NCI-H748 treated with DMSO at 0.1 percent for 48 hours (cell line): ENCODE data around the gene GUCA2B.

Source experiments
- DNase-seq: peaks from one replicate; lab custom pipeline; 2025; lab: John Stamatoyannopoulos, UW

GUCA2B gene

GRCh38 chr1:42142894-42143675 lies 10.1 kb upstream of the GUCA2B start:
- DNase-seq, result peak; percentile 55

GRCh38 chr1:42143896-42144710 lies 9.1 kb upstream of the GUCA2B start:
- DNase-seq, result no peak

- no peak for DNase-seq
These were observed 8.4 kb upstream of the GUCA2B start for GRCh38 chr1:42144711-42145388.

GRCh38 chr1:42145389-42145716 lies 7.9 kb upstream of the GUCA2B start:
- no peak for DNase-seq

- no peak for DNase-seq
These were observed 7.2 kb upstream of the GUCA2B start for GRCh38 chr1:42145764-42146625.

- DNase-seq, result peak; percentile 100
These were observed 6.4 kb upstream of the GUCA2B start for GRCh38 chr1:42146626-42147320.

- no peak for DNase-seq
These were observed 5.0 kb upstream of the GUCA2B start for GRCh38 chr1:42148166-42148565.

GRCh38 chr1:42150651-42151050 lies 2.6 kb upstream of the GUCA2B start:
- DNase-seq, result no peak

GRCh38 chr1:42152119-42152518 lies 1.1 kb upstream of the GUCA2B start:
- no peak for DNase-seq

- DNase-seq, result no peak
These were observed 414 bp downstream of the GUCA2B start for GRCh38 chr1:42153624-42154023.

- DNase-seq, result no peak
These were observed 1.5 kb downstream of the GUCA2B start for GRCh38 chr1:42154685-42155084.

- DNase-seq, result no peak
These were observed 2.2 kb downstream of the GUCA2B start for GRCh38 chr1:42155362-42155761.

GRCh38 chr1:42157667-42158066 lies 4.5 kb downstream of the GUCA2B start:
- DNase-seq, result no peak

GRCh38 chr1:42158189-42158588 lies 5.0 kb downstream of the GUCA2B start:
- no peak for DNase-seq

- no peak for DNase-seq
These were observed 9.0 kb downstream of the GUCA2B start for GRCh38 chr1:42162181-42162580.

GRCh38 chr1:42163114-42163513 lies 9.9 kb downstream of the GUCA2B start:
- DNase-seq, result no peak

GRCh38 chr1:42163536-42164503 lies 10.6 kb downstream of the GUCA2B start:
- DNase-seq, result no peak

GRCh38 chr1:42164551-42165420 lies 11.6 kb downstream of the GUCA2B start, which contains the start of gene GUCA2A:
Gene GUCA2A, minus strand, starts transcription at chr1:42164745. Its CDS starts 33 bp downstream, at chr1:42164712.
- no peak for DNase-seq
